ENCODE results near the gene SSBP2. TPM values are rescaled to one million over a fixed set of nuclear protein-coding genes. Genes with fewer than 3 reads are reported as not detected.

The SSBP2 gene
- polyA plus RNA-seq, 3 donors from 2014 or later = 28.4 to 90.8 (median 34.2) TPM

GRCh38 chr5:81398741-81399140, 352.2 kb downstream of the SSBP2 start:
- peaks cover 5 to 30% (median 17%) of the 10 kb centered on the region in 3 donors for H3K27me3 Mint-ChIP-seq (ENCODE audit: low read depth in 3 of 3)
- no peaks in the 10 kb centered on the region for H3K4me1 Mint-ChIP-seq
- H3K4me3 Mint-ChIP-seq = no peak overlapping the region

GRCh38 chr5:81397176-81397575, 353.7 kb downstream of the SSBP2 start:
- Mint-ChIP-seq H3K27ac (no peak overlapping the region), H3K27me3 (ENCODE audit: low read depth in 3 of 3) (peaks cover 9 to 32% (median 20%) of the 10 kb centered on the region in 3 donors), H3K4me3 (no peak overlapping the region)

More at GRCh38 chr5:81398741-81399140, 352.2 kb downstream of the SSBP2 start:
- H3K9me3 Mint-ChIP-seq = peaks cover 0 to 6% (median 0%) of the 10 kb centered on the region in 6 donors
- H3K36me3 Mint-ChIP-seq = no peaks in the 10 kb centered on the region
- no peak overlapping the region for H3K27ac Mint-ChIP-seq
- no peak for DNase-seq

DNA sequence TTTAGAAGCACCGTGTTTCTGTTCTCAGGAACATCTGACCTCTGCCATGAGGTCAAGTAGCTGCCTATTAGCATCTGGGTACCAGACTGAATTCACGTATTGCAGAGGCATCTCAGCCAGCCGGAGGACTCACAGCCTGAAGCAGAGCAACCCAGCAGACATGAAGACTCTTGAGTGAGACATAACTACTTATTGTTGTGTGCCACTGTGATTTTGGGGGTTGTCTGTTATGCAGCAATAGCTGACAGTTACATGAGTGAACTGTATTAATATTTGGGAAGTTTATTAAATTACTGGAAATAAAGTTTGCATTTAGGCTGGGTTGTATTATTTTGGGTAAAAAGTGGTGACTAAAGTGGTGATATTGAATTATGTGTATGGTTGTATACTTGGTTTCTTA, 355.6 kb downstream of the SSBP2 start:
- Mint-ChIP-seq H3K4me1 (peaks cover 0 to 4% of the 10 kb centered on the region in 2 donors), H3K36me3 (no peaks in the 10 kb centered on the region), H3K27ac (no peak overlapping the region), H3K9me3 (peaks cover 0 to 6% (median 0%) of the 10 kb centered on the region in 6 donors), H3K4me3 (no peak overlapping the region), H3K27me3 (ENCODE audit: low read depth in 3 of 3) (peaks cover 9 to 36% (median 14%) of the 10 kb centered on the region in 3 donors)
- DNase-seq = no peak

More at GRCh38 chr5:81397176-81397575, 353.7 kb downstream of the SSBP2 start:
- H3K36me3 Mint-ChIP-seq = no peaks in the 10 kb centered on the region
- no peak for DNase-seq
- peaks cover 0 to 4% of the 10 kb centered on the region in 2 donors for H3K4me1 Mint-ChIP-seq
- peaks cover 0 to 6% (median 0%) of the 10 kb centered on the region in 6 donors for H3K9me3 Mint-ChIP-seq

GRCh38 chr5:81393783-81394718, 356.8 kb downstream of the SSBP2 start, which contains the start of gene ACOT12:
TSS of gene ACOT12 (minus strand) at chr5:81394134. CDS start at chr5:81394114, 20 bp downstream.
- Mint-ChIP-seq H3K4me3 (no peak within 1 kb of the TSS), H3K4me1 (peaks cover 0 to 4% of the 10 kb centered on the region in 2 donors), H3K27me3 (ENCODE audit: low read depth in 3 of 3) (peaks cover 9 to 37% (median 14%) of the 10 kb centered on the region in 3 donors), H3K9me3 (peaks cover 0 to 6% (median 0%) of the 10 kb centered on the region in 6 donors), H3K36me3 (no peaks in the 10 kb centered on the region), H3K27ac (no peak within 1 kb of the TSS)
- DNase-seq = no peak

- peaks cover 10 to 34% (median 17%) of the 10 kb centered on the region in 3 donors for H3K27me3 Mint-ChIP-seq (ENCODE audit: low read depth in 3 of 3)
- H3K4me3 Mint-ChIP-seq = no peak overlapping the region
- H3K9me3 Mint-ChIP-seq = peaks cover 0 to 6% (median 0%) of the 10 kb centered on the region in 6 donors
- no peaks in the 10 kb centered on the region for H3K36me3 Mint-ChIP-seq
- no peak for DNase-seq
- H3K27ac Mint-ChIP-seq = no peak overlapping the region
- peaks cover 0 to 4% of the 10 kb centered on the region in 2 donors for H3K4me1 Mint-ChIP-seq
These were observed 357.5 kb downstream of the SSBP2 start for GRCh38 chr5:81393430-81393782.

DNA sequence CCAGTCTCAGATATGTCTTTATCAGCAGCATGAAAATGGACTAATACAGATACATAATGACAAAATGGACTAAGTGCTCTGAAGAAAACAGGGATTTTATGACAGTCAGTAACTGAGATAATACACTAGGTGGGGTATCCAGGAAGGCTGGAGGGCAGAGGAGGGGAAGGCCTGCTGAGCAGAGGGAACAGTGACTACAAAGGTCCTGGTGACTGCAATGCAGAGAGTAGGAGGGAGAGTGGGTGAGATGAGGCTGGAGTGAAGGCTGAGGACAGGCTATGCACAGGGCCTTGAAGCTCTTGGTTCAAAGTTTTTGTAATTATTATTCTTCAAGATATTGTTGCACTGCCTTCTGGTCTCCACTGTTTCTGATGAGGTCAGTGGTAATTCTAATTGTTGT, 361.9 kb downstream of the SSBP2 start:
- Mint-ChIP-seq H3K4me3 (no peak overlapping the region), H3K9me3 (peaks cover 0 to 3% (median 0%) of the 10 kb centered on the region in 6 donors), H3K27me3 (ENCODE audit: low read depth in 3 of 3) (peaks cover 7 to 17% (median 9%) of the 10 kb centered on the region in 3 donors), H3K36me3 (no peaks in the 10 kb centered on the region), H3K4me1 (peaks cover 0 to 4% of the 10 kb centered on the region in 2 donors), H3K27ac (no peak overlapping the region)
- no peak for DNase-seq

DNA sequence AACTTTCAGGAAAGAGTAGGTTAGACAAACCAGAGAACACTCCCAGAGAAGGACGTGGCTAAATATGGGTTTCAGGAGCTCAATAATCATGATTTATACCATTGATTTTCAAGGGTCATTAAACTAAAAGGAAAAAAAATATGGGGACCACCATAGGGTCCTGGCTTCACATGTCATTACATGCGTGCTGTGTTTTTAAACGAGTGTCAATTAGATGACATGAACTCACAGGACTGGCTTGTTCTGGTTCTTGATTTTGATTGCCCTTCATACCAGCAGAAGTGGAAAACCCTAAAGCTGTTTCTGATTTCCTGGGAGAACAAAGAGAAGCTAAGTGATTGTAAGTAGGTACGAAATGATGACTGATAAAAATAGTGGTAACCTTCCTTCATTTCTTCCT, 362.7 kb downstream of the SSBP2 start:
- H3K27ac Mint-ChIP-seq = no peak overlapping the region
- H3K36me3 Mint-ChIP-seq = no peaks in the 10 kb centered on the region

DNA sequence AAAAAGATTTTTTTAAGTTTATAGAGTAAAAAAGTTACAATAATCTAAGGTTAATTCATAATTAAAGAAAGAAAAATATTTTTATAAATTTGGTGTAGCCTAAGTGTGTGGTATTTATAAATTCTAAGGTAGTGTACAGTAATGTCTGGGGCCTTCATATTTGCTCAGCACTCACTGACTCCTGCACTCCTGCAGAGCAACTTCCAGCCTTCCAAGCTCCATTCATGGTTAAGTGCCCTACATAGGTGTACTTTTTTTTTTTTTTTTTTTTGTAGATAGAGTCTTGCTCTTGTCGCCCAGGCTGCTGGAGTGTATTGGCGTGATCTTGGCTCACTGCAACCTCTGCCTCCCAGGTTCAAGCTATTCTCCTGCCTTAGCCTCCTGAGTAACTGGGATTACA, 367.0 kb downstream of the SSBP2 start:
- Mint-ChIP-seq H3K27ac (no peak overlapping the region), H3K9me3 (peaks cover 0 to 3% (median 0%) of the 10 kb centered on the region in 6 donors), H3K4me3 (no peak overlapping the region), H3K4me1 (no peaks in the 10 kb centered on the region), H3K27me3 (ENCODE audit: low read depth in 3 of 3) (peaks cover 2 to 4% (median 3%) of the 10 kb centered on the region in 3 donors), H3K36me3 (no peaks in the 10 kb centered on the region)
- no peak for DNase-seq

More for the DNA sequence above, 362.7 kb downstream of the SSBP2 start:
- Mint-ChIP-seq H3K4me3 (no peak overlapping the region), H3K9me3 (peaks cover 0 to 3% (median 0%) of the 10 kb centered on the region in 6 donors), H3K4me1 (no peaks in the 10 kb centered on the region), H3K27me3 (ENCODE audit: low read depth in 3 of 3) (peaks cover 5 to 17% (median 5%) of the 10 kb centered on the region in 3 donors)
- DNase-seq = no peak

DNA sequence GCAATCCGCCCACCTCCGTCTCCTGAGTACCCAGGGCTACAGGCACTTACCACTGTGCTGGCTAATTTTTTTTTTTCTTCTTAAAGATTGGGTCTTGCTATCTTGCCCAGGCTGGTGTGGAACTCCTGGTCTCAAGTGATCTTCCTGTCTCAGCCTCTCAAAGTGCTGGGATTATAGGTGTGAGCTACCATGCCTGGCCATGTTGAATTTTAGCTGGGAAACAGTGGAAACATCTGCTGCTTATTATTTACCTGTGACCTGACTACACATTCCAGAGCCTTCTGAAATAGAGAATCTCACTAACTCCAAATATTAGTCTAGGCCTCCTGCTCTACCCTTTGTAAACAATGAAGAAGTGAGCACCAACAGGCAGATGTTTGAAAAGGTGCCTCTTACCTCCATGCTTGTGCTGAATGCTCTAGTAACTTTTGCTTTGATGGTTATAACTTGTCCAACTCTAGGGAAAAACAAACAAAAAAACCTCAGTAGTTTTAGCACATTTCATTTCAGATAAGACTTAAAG, 379.5 kb downstream of the SSBP2 start:
- no peak for DNase-seq
- H3K27me3 Mint-ChIP-seq (ENCODE audit: low read depth in 3 of 3) = peaks cover 5 to 8% (median 5%) of the 10 kb centered on the region in 3 donors
- H3K27ac Mint-ChIP-seq = no peak overlapping the region
- H3K4me3 Mint-ChIP-seq = no peak overlapping the region
- H3K9me3 Mint-ChIP-seq = no peaks in the 10 kb centered on the region
- peaks cover 2 to 6% of the 10 kb centered on the region in 2 donors for H3K4me1 Mint-ChIP-seq
- H3K36me3 Mint-ChIP-seq = no peaks in the 10 kb centered on the region

GRCh38 chr5:81370912-81371311, 380.0 kb downstream of the SSBP2 start:
- Mint-ChIP-seq H3K36me3 (no peaks in the 10 kb centered on the region), H3K27ac (no peak overlapping the region), H3K4me3 (no peak overlapping the region), H3K27me3 (ENCODE audit: low read depth in 3 of 3) (peaks cover 3 to 8% (median 5%) of the 10 kb centered on the region in 3 donors), H3K9me3 (no peaks in the 10 kb centered on the region), H3K4me1 (peaks cover 2 to 6% of the 10 kb centered on the region in 2 donors)
- DNase-seq = no peak

- Mint-ChIP-seq H3K27ac (no peak overlapping the region), H3K4me3 (no peak overlapping the region), H3K9me3 (no peaks in the 10 kb centered on the region), H3K36me3 (no peaks in the 10 kb centered on the region), H3K27me3 (ENCODE audit: low read depth in 3 of 3) (peaks cover 0 to 7% (median 6%) of the 10 kb centered on the region in 3 donors), H3K4me1 (peaks cover 2 to 6% of the 10 kb centered on the region in 2 donors)
- no peak for DNase-seq
These were observed 385.4 kb downstream of the SSBP2 start for GRCh38 chr5:81365541-81365940.

DNA sequence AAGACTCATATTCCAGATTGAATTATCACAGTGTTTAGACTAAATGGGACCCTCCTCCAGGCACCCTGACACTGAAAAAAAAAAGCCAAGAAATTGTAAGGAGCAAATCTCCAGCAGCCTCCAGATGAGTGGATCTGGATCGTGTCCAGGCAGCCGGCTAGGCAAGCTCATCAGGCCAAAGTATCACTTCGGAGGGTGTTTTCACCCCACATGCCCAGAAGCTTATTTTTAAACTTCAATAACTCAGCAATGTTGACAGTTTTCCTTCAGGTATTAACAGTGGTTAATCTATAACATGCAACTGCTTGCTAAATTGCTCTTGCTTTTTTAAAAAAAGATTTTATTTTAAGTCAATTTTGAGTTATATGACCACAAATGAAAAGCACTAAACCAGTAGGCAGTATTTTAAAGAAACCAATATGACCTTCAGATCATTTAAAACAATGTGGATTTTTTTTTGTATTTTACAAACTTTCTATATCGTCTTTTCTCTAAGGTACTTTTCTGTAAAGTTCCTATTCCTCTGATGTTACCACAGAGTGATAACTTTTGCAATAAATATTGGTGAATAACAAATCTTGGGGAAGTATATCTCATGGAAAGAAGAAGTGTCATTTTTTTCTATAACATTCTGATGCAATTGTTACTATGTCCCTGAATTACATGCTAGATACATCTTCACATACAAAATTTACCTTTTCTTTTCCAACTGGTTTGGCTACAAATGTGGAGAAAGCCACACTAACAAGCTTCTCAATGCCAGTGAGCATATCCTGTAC, 387.6 kb downstream of the SSBP2 start:
- DNase-seq = no peak
- Mint-ChIP-seq H3K36me3 (no peaks in the 10 kb centered on the region), H3K4me1 (no peaks in the 10 kb centered on the region), H3K9me3 (no peaks in the 10 kb centered on the region), H3K4me3 (no peak overlapping the region), H3K27me3 (ENCODE audit: low read depth in 3 of 3) (peaks cover 2 to 7% (median 6%) of the 10 kb centered on the region in 3 donors), H3K27ac (no peak overlapping the region)

Measured in immature natural killer cell (primary cell).